Mesendoderm (in vitro differentiated cells): ENCODE results near the gene MYOCD.

Experiments
- DNase-seq: peaks from one replicate; pipeline ENCODE4 v3.0.0; 2013
- H2AK5ac ChIP-seq: 2 replicates; pipeline ENCODE4 v1.6.1; 2013; ENCODE audit warnings: low read length, inconsistent platforms
- H2BK120ac ChIP-seq: 2 replicates; pipeline ENCODE4 v1.6.1; 2013; ENCODE audit warnings: low read depth, mild to moderate bottlenecking, low read length, moderate library complexity, mixed read lengths
- H2BK15ac ChIP-seq: replicated peaks from 2 replicates; pipeline ENCODE4 v1.6.1; 2013; ENCODE audit warnings: low read depth, mild to moderate bottlenecking, moderate library complexity
- H2BK5ac ChIP-seq: 2 replicates; pipeline ENCODE4 v1.6.1; 2013; ENCODE audit warnings: low read length, inconsistent platforms
- H3K18ac ChIP-seq: 2 replicates; pipeline ENCODE4 v1.6.1; 2013; ENCODE audit warnings: mild to moderate bottlenecking, low read length, mixed read lengths
- H3K23ac ChIP-seq: one replicate; pipeline ENCODE4 v1.6.1; 2013; ENCODE audit warnings: low read length
- H3K27ac ChIP-seq: 2 replicates; pipeline ENCODE4 v1.5.1; 2013; ENCODE audit warnings: low read depth, mild to moderate bottlenecking, inconsistent platforms, low read length, moderate library complexity
- H3K27me3 ChIP-seq: 2 replicates; pipeline ENCODE4 v1.6.1; 2013; ENCODE audit warnings: low read length, control low read depth, mild to moderate bottlenecking, inconsistent platforms; ENCODE audit not compliant: insufficient read depth, poor library complexity
- H3K36me3 ChIP-seq: 2 replicates; pipeline ENCODE4 v1.6.1; 2013; ENCODE audit warnings: low read length, inconsistent platforms; ENCODE audit not compliant: control insufficient read depth, insufficient read depth
- H3K4ac ChIP-seq: one replicate; pipeline ENCODE4 v1.6.1; 2013; ENCODE audit warnings: low read depth, mild to moderate bottlenecking, low read length, moderate library complexity
- H3K4me1 ChIP-seq: 2 replicates; pipeline ENCODE4 v1.6.1; 2013; ENCODE audit warnings: low read depth, low read length, inconsistent platforms; ENCODE audit not compliant: control insufficient read depth
- H3K4me2 ChIP-seq: 2 replicates; pipeline ENCODE4 v1.6.1; 2013; ENCODE audit warnings: low read length
- H3K4me3 ChIP-seq: 2 replicates; pipeline ENCODE4 v1.5.1; 2013; ENCODE audit warnings: mild to moderate bottlenecking, low read length
- H3K56ac ChIP-seq: one replicate; pipeline ENCODE4 v1.6.1; 2013; ENCODE audit warnings: low read length
- H3K79me1 ChIP-seq: 2 replicates; pipeline ENCODE4 v1.6.1; 2013; ENCODE audit warnings: low read length, inconsistent platforms
- H3K79me2 ChIP-seq: 2 replicates; pipeline ENCODE4 v1.6.1; 2013; ENCODE audit warnings: mild to moderate bottlenecking, low read length; ENCODE audit not compliant: control insufficient read depth, insufficient read depth
- H3K9ac ChIP-seq: 2 replicates; pipeline ENCODE4 v1.6.1; 2013; ENCODE audit warnings: low read length, inconsistent platforms
- H4K5ac ChIP-seq: one replicate; pipeline ENCODE4 v1.6.1; 2013; ENCODE audit warnings: low read length
- H4K8ac ChIP-seq: one replicate; pipeline ENCODE4 v1.6.1; 2013; ENCODE audit warnings: low read depth, mild to moderate bottlenecking, control low read depth, low read length, moderate library complexity
- WGBS: extraction: QIAGEN DNeasy Blood & Tissue Kit; methylation state at CpG from one replicate; pipeline ENCODE4 v1.1.7; 2013; ENCODE audit warnings: low lambda C conversion rate, missing lambda C conversion rate; ENCODE audit not compliant: insufficient coverage; ENCODE audit errors: extremely low coverage; 5-methylcytosine and 5-hydroxymethylcytosine counted together

MYOCD gene

DNA sequence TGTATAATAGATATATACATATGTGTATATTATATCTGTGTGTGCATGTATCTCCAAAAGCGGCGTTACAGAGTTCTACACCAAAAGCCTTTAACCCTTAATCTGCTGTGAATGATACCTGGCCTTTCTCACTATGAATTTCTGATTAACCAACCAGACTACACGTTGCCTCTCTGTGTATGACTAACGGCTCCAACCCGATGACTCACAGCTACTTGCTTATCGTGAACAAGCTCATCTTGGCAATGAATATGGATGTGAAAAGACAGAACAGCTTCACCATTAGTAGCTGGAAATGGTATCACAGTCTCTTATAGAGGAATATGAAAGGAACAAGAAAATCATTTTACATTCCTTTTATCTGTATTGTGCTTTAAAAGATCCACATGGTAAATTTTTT is 99.9 kb downstream of the MYOCD start:
- WGBS: no CpG with 5 or more reads among the region's 6 CpGs
- Histone ChIP-seq H3K23ac (no peak overlapping the region), H3K27me3 (no peaks in the 10 kb centered on the region), H2BK15ac (no peak overlapping the region), H2AK5ac (no peak overlapping the region), H3K4me3 (no peak overlapping the region), H3K4ac (no peak overlapping the region), H3K27ac (no peak overlapping the region), H4K8ac (no peak overlapping the region), H3K4me1 (no peaks in the 10 kb centered on the region), H4K5ac (no peak overlapping the region), H3K9ac (no peak overlapping the region), H3K79me2 (no peaks in the 10 kb centered on the region), H3K18ac (no peak overlapping the region), H3K56ac (no peak overlapping the region), H3K79me1 (no peaks in the 10 kb centered on the region), H3K4me2 (no peak overlapping the region), H2BK5ac (no peak overlapping the region), H2BK120ac (no peak overlapping the region), H3K36me3 (no peaks in the 10 kb centered on the region)
- DNase-seq: no peak

DNA sequence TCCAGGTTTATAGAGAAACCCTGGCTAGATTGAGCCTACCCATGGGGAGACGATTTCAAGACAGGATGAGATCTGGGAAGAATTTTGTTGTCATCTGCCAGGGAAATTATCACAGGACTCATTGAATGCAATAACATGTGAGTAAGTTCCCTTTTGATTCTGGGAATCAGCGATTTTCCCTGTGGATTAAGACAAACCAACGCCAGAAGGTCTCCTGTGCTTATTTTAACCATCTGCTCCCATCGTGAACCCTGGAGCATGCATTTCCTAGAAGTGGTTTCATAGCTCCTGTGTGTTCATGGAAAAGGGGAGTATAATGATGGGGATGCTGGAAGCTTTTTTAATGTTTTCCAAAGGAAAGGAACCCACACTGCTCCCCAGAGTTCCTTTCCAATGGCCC is 102.6 kb downstream of the MYOCD start:
- Histone ChIP-seq H2BK15ac (no peak overlapping the region), H3K56ac (no peak overlapping the region), H3K79me1 (no peaks in the 10 kb centered on the region), H3K18ac (no peak overlapping the region), H3K4me2 (no peak overlapping the region), H3K4me1 (no peaks in the 10 kb centered on the region), H2BK5ac (no peak overlapping the region), H3K36me3 (no peaks in the 10 kb centered on the region), H3K9ac (no peak overlapping the region), H3K4me3 (no peak overlapping the region), H4K5ac (no peak overlapping the region), H2BK120ac (no peak overlapping the region), H3K4ac (no peak overlapping the region), H2AK5ac (no peak overlapping the region), H3K79me2 (no peaks in the 10 kb centered on the region), H3K27me3 (no peaks in the 10 kb centered on the region), H3K23ac (no peak overlapping the region), H3K27ac (no peak overlapping the region), H4K8ac (no peak overlapping the region)
- DNase-seq: no peak
- WGBS: no CpG with 5 or more reads among the region's 4 CpGs

DNA sequence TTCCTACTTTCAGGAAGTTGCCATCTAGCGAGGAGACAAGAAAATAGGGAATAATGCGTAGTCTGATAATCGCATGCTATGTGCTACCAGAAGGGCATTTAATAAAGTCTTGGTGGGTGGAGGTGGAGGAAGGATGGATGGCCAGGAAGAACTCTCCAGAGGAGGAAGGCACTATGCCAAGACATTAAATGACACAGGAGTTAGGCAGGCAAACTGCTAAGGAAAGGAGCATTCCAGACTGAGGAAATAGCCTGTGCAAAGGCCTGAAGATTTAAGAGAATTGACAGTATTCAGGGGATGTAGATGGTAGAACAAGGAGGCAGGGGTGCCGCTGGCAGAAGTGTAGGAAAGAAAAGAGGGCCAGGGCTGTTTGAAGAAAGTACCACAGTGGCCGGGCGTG is 104.3 kb downstream of the MYOCD start:
- no peak overlapping the region for H3K27ac ChIP-seq
- no peak overlapping the region for H3K4ac ChIP-seq
- WGBS: no CpG with 5 or more reads among the region's 6 CpGs

DNA sequence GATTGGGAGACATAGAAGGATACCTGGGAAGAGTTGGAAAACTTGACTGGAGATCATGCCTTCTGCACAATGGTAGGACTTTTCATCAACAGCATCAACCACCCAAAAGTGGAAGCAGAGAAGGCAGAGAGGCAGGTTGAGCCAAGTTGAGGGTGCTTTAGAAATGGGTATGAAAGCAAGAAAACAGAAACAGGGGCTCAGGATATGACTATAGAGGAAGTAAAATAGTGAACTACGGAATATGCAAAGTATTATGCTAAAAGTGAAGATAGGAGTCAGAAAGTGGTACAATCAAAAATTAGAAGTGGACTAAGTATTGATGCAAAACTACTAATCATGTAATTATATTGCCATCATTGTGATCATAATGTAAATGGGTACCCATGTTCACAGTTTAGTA is 107.5 kb downstream of the MYOCD start:
- Histone ChIP-seq H4K8ac (no peak overlapping the region), H3K36me3 (no peaks in the 10 kb centered on the region), H3K79me1 (no peaks in the 10 kb centered on the region), H3K27ac (no peak overlapping the region), H2BK5ac (no peak overlapping the region), H2BK120ac (no peak overlapping the region), H4K5ac (no peak overlapping the region), H3K4ac (no peak overlapping the region), H3K18ac (no peak overlapping the region), H3K79me2 (no peaks in the 10 kb centered on the region), H3K23ac (no peak overlapping the region), H3K4me1 (no peaks in the 10 kb centered on the region), H3K4me3 (no peak overlapping the region), H2BK15ac (no peak overlapping the region), H3K4me2 (no peak overlapping the region), H3K27me3 (no peaks in the 10 kb centered on the region), H2AK5ac (no peak overlapping the region), H3K56ac (no peak overlapping the region), H3K9ac (no peak overlapping the region)
- no CpG with 5 or more reads among the region's 1 CpG for WGBS
- DNase-seq: no peak

More for the DNA sequence above, 104.3 kb downstream of the MYOCD start:
- H2BK15ac ChIP-seq: no peak overlapping the region
- no peak overlapping the region for H3K56ac ChIP-seq
- no peak overlapping the region for H4K5ac ChIP-seq
- no peaks in the 10 kb centered on the region for H3K27me3 ChIP-seq
- no peak for DNase-seq
- H3K36me3 ChIP-seq: no peaks in the 10 kb centered on the region
- H3K4me2 ChIP-seq: no peak overlapping the region
- no peak overlapping the region for H2BK5ac ChIP-seq
- H3K23ac ChIP-seq: no peak overlapping the region
- H2BK120ac ChIP-seq: no peak overlapping the region
- H3K79me1 ChIP-seq: no peaks in the 10 kb centered on the region
- H3K9ac ChIP-seq: no peak overlapping the region
- no peak overlapping the region for H4K8ac ChIP-seq
- H3K79me2 ChIP-seq: no peaks in the 10 kb centered on the region
- no peak overlapping the region for H3K18ac ChIP-seq
- no peaks in the 10 kb centered on the region for H3K4me1 ChIP-seq
- no peak overlapping the region for H3K4me3 ChIP-seq
- no peak overlapping the region for H2AK5ac ChIP-seq

DNA sequence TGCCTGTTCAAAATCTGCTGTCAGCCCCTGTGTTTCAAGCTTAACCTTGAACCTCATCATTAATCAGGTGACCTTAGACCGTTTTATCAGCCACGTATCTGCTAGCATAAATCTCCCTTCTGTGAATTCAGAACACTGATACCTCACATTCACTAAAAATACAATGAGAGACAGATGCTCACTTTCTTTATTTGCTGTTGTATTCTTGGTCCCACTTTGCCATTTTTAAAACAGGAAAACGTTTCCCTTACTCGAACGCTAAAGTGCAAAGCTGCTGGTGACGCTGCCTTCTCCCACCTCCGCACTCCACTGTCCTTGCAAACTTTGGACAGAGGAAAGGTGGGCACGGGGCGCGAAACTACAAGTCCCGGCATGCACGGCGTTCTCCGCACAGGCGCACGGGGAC is 123.4 kb downstream of the MYOCD start:
- Histone ChIP-seq H3K36me3 (no peaks in the 10 kb centered on the region), H3K4ac (no peak overlapping the region), H3K18ac (no peak overlapping the region), H3K9ac (no peak overlapping the region), H2BK120ac (no peak overlapping the region), H2AK5ac (no peak overlapping the region), H3K4me1 (peaks cover 5% of the 10 kb centered on the region), H3K27ac (no peak overlapping the region), H3K79me1 (peaks cover 9% of the 10 kb centered on the region), H4K5ac (no peak overlapping the region), H4K8ac (no peak overlapping the region), H2BK15ac (no peak overlapping the region), H3K27me3 (no peaks in the 10 kb centered on the region), H3K56ac (no peak overlapping the region), H3K4me3 (no peak overlapping the region), H3K79me2 (peaks cover 9% of the 10 kb centered on the region), H3K23ac (no peak overlapping the region), H2BK5ac (no peak overlapping the region), H3K4me2 (peak overlapping the region; percentile 14)
- DNase-seq: peak; percentile 85
- no CpG with 5 or more reads among the region's 16 CpGs for WGBS

DNA sequence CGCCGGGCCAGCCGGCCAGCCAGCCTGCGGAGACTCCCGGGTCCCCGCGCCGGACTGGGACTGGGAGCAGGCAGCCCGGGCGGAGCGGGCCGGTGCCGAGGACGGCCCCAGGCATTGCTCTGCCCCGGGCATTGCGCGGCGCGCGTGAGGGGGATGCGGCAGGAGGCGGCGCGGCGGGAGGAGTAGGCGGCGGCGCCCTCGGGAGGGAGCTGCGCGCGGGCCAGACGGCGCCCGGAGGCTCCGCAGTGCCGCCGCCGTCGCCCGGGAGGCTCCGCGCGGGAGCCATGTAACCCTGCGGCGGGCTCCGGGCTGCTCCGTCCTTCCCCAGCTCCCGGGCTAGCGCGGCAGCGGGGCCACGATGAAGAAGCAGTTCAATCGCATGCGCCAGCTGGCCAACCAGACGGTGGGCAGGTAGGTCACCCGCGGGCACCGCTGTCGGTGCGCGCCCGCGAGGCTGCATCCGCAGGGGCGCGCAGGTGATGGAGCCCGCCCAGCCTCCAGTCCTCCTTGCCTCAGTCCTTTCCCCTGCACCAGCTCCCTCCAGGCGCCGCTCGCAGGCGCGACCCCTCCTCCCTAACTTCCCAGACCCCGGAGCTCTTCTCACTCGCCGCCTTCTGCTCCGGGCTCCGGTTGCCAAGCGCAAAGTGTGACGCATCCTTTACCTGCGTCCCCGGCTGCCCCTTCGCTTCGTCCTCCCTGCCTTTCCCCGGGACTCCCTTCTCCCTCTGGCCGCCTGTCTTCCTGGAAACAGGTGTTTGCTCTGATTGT is 124.0 kb downstream of the MYOCD start, which contains the start of gene ARHGAP44:
Gene ARHGAP44 (plus strand): TSS at position 18 of the 768 bp plus-strand sequence. CDS start 341 bp downstream, at position 359.
- Histone ChIP-seq H4K8ac (no peak within 1 kb of the TSS), H3K36me3 (no peaks in the 10 kb centered on the region), H3K9ac (peak within 1 kb of the TSS; percentile 68), H3K23ac (peak within 1 kb of the TSS; percentile 60), H4K5ac (no peak within 1 kb of the TSS), H3K4me1 (peaks cover 5% of the 10 kb centered on the region), H3K27ac (peak within 1 kb of the TSS; percentile 34), H2BK5ac (no peak within 1 kb of the TSS), H3K79me2 (peaks cover 9% of the 10 kb centered on the region), H3K56ac (peak within 1 kb of the TSS; percentile 94), H3K27me3 (no peaks in the 10 kb centered on the region), H2AK5ac (no peak within 1 kb of the TSS), H3K4ac (no peak within 1 kb of the TSS), H2BK120ac (no peak within 1 kb of the TSS), H3K18ac (peak within 1 kb of the TSS; percentile 93), H2BK15ac (no peak within 1 kb of the TSS), H3K79me1 (peaks cover 12% of the 10 kb centered on the region), H3K4me2 (peak within 1 kb of the TSS; percentile 72), H3K4me3 (peak within 1 kb of the TSS; percentile 74)
- peak; percentile 76 for DNase-seq
- WGBS: no CpG with 5 or more reads among the region's 86 CpGs
